ENCODE data around the gene APRT.

DNA sequence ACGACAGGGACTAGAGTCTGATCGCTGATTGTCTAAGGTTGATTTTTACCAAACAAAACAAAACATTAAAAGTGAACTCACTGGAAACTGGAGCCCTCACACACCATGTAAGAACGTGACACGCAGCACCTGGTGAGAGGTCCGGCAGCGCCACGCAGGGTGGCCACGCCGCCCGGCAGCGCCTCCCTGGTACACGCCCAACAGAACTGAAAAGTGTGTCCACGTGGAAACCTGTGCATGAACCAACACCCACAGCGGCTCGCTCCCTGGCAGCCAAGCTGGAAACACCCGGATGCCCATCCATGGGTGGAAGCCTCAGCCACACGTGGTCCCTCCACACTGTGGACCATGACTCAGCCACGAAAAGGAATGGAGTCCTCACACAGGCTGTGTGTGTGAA lies 35.9 kb upstream of the APRT start:
- TF ChIP-seq SREBF2 (IDR thresholded peaks at IDR 0.05; ENCODE audit: low read length) (no peak), TAF1 (IDR thresholded peaks at IDR 0.05; ENCODE audit: borderline replicate concordance, low read depth, low read length) (no peak), IKZF1 (conservative IDR thresholded peaks at IDR 0.05) (no peak), EP300 (IDR thresholded peaks at IDR 0.05; ENCODE audit: borderline replicate concordance in 1 of 2, control insufficient read depth in 1 of 2, low read depth in 2 of 2, low read length in 2 of 2) (no peak), ETV6 (conservative IDR thresholded peaks at IDR 0.05 in 1 of 2, IDR thresholded peaks at IDR 0.05 in 1 of 2; ENCODE audit: borderline replicate concordance in 1 of 2, low read depth in 1 of 2) (no peak)
- TF ChIP-seq, protein P1, sequence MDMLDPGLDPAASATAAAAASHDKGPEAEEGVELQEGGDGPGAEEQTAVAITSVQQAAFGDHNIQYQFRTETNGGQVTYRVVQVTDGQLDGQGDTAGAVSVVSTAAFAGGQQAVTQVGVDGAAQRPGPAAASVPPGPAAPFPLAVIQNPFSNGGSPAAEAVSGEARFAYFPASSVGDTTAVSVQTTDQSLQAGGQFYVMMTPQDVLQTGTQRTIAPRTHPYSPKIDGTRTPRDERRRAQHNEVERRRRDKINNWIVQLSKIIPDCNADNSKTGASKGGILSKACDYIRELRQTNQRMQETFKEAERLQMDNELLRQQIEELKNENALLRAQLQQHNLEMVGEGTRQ (IDR thresholded peaks at IDR 0.05; ENCODE audit: borderline replicate concordance, low read depth, low read length): no peak

Data from GM12878 (cell line).